Osteoblast (primary cell): ENCODE measurements around the gene FCER2. TPM values are rescaled to one million over a fixed set of nuclear protein-coding genes. Genes with fewer than 3 reads are reported as not detected.

ENCODE experiments used
- DNase-seq: peaks from one replicate; pipeline ENCODE4 v3.0.0; 2011; ENCODE audit warnings: low spot score, mixed read lengths; ENCODE audit not compliant: insufficient read length; ENCODE audit errors: missing footprints
- H2AFZ ChIP-seq: 2 replicates; pipeline ENCODE4 v1.6.0; 2011; ENCODE audit warnings: mild to moderate bottlenecking, low read length
- H3K27ac ChIP-seq: 2 replicates; pipeline ENCODE4 v1.5.1; 2011; ENCODE audit warnings: mild to moderate bottlenecking, low read depth, low read length, moderate library complexity
- H3K27me3 ChIP-seq: 2 replicates; pipeline ENCODE4 v1.6.0; 2012; ENCODE audit warnings: mild to moderate bottlenecking, control low read depth, inconsistent platforms, low read length, moderate library complexity; ENCODE audit not compliant: insufficient read depth
- H3K36me3 ChIP-seq: 2 replicates; pipeline ENCODE4 v1.5.1; 2011; ENCODE audit warnings: mild to moderate bottlenecking, low read length, control low read depth, moderate library complexity; ENCODE audit not compliant: insufficient read depth
- H3K4me1 ChIP-seq: 2 replicates; pipeline ENCODE4 v1.5.1; 2011; ENCODE audit warnings: mild to moderate bottlenecking, low read length, control low read depth, moderate library complexity; ENCODE audit not compliant: insufficient read depth
- H3K4me2 ChIP-seq: 2 replicates; pipeline ENCODE4 v1.6.0; 2011; ENCODE audit warnings: mild to moderate bottlenecking, low read length; ENCODE audit not compliant: insufficient read depth
- H3K4me3 ChIP-seq: fragments of 200-600 bp; sonication (generic); 3 replicates; pipeline ENCODE4 v1.5.1; 2012; ENCODE audit warnings: mild to moderate bottlenecking, low read length, inconsistent platforms; ENCODE audit not compliant: insufficient read depth
- H3K79me2 ChIP-seq: 2 replicates; pipeline ENCODE4 v1.6.0; 2012; ENCODE audit warnings: mild to moderate bottlenecking, low read length, control low read depth, inconsistent platforms; ENCODE audit not compliant: insufficient read depth
- H3K9me3 ChIP-seq: 2 replicates; pipeline ENCODE4 v1.5.1; 2011; ENCODE audit warnings: low read depth, low read length, control low read depth
- H4K20me1 ChIP-seq: 2 replicates; pipeline ENCODE4 v1.6.0; 2012; ENCODE audit warnings: mild to moderate bottlenecking, low read length, control low read depth; ENCODE audit not compliant: insufficient read depth
- total RNA-seq: library from RNA; depleted of rRNA; stranded (reverse); fragments of >200 nt; gene quantifications from 2 replicates; pipeline ENCODE4 v1.2.3, GENCODE V29; 2012
- TF ChIP-seq, protein P1 (sequence below): IDR thresholded peaks from 2 replicates; pipeline ENCODE4 v1.5.1; 2011; ENCODE audit warnings: mild to moderate bottlenecking, low read depth, low read length, moderate library complexity; ENCODE audit errors: extremely low read depth

The FCER2 gene
- total RNA-seq, 1 donor, result not detected

DNA sequence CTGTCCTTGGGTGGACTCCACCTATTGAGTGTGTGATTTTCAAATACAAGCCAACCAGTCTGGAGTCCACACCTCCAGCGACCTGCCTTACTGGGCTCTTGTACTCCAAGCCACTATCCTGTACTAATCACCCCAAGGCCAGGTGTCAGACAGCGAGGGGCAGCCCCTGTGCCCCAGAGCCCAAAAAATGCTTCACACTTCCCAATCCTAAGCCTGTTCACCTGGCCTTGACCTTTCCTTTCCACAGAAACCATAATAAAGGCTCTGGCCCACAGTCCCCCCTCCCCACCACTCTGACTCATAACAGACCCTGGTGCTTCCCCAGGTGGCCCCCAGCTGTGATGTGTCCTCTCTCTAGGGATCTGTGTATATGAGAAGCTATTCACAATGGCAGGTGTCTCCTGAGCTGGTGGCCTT is 41.5 kb upstream of the FCER2 start:
- TF ChIP-seq, protein P1, sequence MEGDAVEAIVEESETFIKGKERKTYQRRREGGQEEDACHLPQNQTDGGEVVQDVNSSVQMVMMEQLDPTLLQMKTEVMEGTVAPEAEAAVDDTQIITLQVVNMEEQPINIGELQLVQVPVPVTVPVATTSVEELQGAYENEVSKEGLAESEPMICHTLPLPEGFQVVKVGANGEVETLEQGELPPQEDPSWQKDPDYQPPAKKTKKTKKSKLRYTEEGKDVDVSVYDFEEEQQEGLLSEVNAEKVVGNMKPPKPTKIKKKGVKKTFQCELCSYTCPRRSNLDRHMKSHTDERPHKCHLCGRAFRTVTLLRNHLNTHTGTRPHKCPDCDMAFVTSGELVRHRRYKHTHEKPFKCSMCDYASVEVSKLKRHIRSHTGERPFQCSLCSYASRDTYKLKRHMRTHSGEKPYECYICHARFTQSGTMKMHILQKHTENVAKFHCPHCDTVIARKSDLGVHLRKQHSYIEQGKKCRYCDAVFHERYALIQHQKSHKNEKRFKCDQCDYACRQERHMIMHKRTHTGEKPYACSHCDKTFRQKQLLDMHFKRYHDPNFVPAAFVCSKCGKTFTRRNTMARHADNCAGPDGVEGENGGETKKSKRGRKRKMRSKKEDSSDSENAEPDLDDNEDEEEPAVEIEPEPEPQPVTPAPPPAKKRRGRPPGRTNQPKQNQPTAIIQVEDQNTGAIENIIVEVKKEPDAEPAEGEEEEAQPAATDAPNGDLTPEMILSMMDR, result no peak
- Histone ChIP-seq H3K79me2 (no peaks in the 10 kb centered on the region), H3K9me3 (no peaks in the 10 kb centered on the region), H4K20me1 (no peaks in the 10 kb centered on the region), H2AFZ (no peak overlapping the region), H3K27me3 (no peaks in the 10 kb centered on the region), H3K36me3 (no peaks in the 10 kb centered on the region), H3K4me3 (no peak overlapping the region), H3K27ac (no peak overlapping the region), H3K4me2 (no peak overlapping the region), H3K4me1 (no peaks in the 10 kb centered on the region)
- no peak for DNase-seq

DNA sequence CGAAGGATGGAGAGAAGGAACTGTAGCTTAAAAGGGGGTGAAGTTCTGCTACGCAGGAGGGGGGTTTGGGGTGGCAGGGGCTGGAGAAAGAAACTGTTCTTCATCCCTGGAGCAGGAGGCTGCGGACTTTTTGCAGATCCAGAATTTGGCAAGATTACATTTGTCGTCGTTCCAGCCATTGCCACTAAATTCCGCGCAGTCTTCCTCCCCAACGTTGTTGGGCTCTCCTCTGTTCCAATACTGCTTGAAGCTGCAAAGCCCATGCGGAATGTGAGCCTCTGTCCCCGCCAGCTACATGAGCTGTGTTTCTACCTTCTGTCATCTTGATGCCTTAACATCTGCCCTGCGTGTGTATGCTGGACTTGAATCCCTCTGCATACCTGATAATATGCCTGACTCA is 41.1 kb upstream of the FCER2 start:
- Histone ChIP-seq H3K4me2 (no peak overlapping the region), H3K27ac (no peak overlapping the region), H4K20me1 (no peaks in the 10 kb centered on the region), H3K36me3 (no peaks in the 10 kb centered on the region), H3K4me1 (no peaks in the 10 kb centered on the region), H3K27me3 (no peaks in the 10 kb centered on the region), H3K79me2 (no peaks in the 10 kb centered on the region), H2AFZ (no peak overlapping the region), H3K4me3 (no peak overlapping the region), H3K9me3 (no peaks in the 10 kb centered on the region)
- TF ChIP-seq, protein P1, result no peak
- no peak for DNase-seq

DNA sequence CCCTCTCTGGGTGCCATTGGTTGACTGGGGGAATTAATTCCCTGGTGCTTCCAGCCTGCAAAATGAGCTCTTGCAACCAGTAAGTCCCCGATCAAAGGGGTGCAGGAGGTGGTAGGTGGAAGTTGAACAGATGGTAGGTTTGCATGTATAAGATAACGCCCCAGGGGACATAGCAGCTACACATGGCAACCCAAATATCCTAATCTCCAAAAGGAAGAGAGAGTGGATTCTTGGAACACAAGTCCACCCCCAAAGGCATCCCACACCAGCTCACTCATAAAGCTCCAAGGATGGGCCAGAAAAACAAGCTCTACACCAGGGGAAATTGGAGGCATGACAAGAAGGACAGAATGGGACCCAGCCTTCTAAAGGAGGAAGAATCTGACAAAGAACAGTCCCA is 40.6 kb upstream of the FCER2 start:
- no peak for DNase-seq
- no peak overlapping the region for H3K4me3 ChIP-seq
- no peaks in the 10 kb centered on the region for H3K4me1 ChIP-seq
- no peak overlapping the region for H2AFZ ChIP-seq
- H3K9me3 ChIP-seq, result no peaks in the 10 kb centered on the region
- H3K27me3 ChIP-seq, result no peaks in the 10 kb centered on the region
- H3K27ac ChIP-seq, result no peak overlapping the region
- H3K36me3 ChIP-seq, result no peaks in the 10 kb centered on the region
- no peaks in the 10 kb centered on the region for H4K20me1 ChIP-seq
- no peak overlapping the region for H3K4me2 ChIP-seq
- H3K79me2 ChIP-seq, result no peaks in the 10 kb centered on the region
- TF ChIP-seq, protein P1, result no peak

DNA sequence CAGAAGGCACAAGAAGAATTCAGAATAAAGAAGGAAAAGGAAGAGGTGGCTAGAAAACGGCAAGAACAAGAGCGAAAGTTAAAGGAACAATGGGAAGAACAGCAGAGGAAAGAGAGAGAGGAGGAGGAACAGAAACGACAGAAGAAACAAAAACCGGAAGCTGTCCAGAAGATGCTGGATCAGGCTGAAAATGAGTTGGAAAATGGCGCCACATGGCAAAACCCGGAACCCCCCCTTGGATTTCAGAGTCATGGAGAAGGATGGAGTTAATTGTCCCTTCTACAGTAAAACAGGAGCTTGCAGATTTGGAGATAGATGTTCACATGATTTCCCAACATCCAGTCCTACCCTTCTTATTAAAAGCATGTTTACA is 38.7 kb upstream of the FCER2 start:
- DNase-seq, result no peak
- no peaks in the 10 kb centered on the region for H3K79me2 ChIP-seq
- no peaks in the 10 kb centered on the region for H3K4me1 ChIP-seq
- no peak overlapping the region for H2AFZ ChIP-seq
- peaks cover 4% of the 10 kb centered on the region for H3K27me3 ChIP-seq
- H3K4me2 ChIP-seq, result no peak overlapping the region
- no peaks in the 10 kb centered on the region for H4K20me1 ChIP-seq
- no peaks in the 10 kb centered on the region for H3K36me3 ChIP-seq
- H3K27ac ChIP-seq, result no peak overlapping the region
- no peaks in the 10 kb centered on the region for H3K9me3 ChIP-seq
- TF ChIP-seq, protein P1, result no peak
- no peak overlapping the region for H3K4me3 ChIP-seq
